Measurements from ENCODE around the gene KCNJ3. TPM values are rescaled to one million over a fixed set of nuclear protein-coding genes. Genes with fewer than 3 reads are reported as not detected.
A peak's percentile ranks its signal among the peaks of the same experiment; 100 is the strongest.

The KCNJ3 gene
- polyA plus RNA-seq, 1 donor, result 0.54 TPM

- DNase-seq (ENCODE audit: low read depth), result no peak
Measured at GRCh38 chr2:154707994-154708575, 9.6 kb downstream of the KCNJ3 start.

GRCh38 chr2:154709215-154709614, 10.7 kb downstream of the KCNJ3 start:
- DNase-seq (ENCODE audit: low read depth), result peak; percentile 25

GRCh38 chr2:154710078-154710477, 11.6 kb downstream of the KCNJ3 start:
- no peak for DNase-seq (ENCODE audit: low read depth)

- no peak for DNase-seq (ENCODE audit: low read depth)
Measured at GRCh38 chr2:154710685-154711084, 12.2 kb downstream of the KCNJ3 start.

- no peak for DNase-seq (ENCODE audit: low read depth)
Measured at GRCh38 chr2:154713675-154714074, 15.2 kb downstream of the KCNJ3 start.

GRCh38 chr2:154720651-154721050, 22.2 kb downstream of the KCNJ3 start:
- peak; percentile 29 for DNase-seq (ENCODE audit: low read depth)

- DNase-seq (ENCODE audit: low read depth), result no peak
Measured at GRCh38 chr2:154724194-154724797, 25.8 kb downstream of the KCNJ3 start.

GRCh38 chr2:154740361-154740760, 41.9 kb downstream of the KCNJ3 start:
- DNase-seq (ENCODE audit: low read depth), result peak; percentile 24

- no peak for DNase-seq (ENCODE audit: low read depth)
Measured at GRCh38 chr2:154758871-154759270, 60.4 kb downstream of the KCNJ3 start.

GRCh38 chr2:154762638-154763037, 64.1 kb downstream of the KCNJ3 start:
- no peak for DNase-seq (ENCODE audit: low read depth)

GRCh38 chr2:154771664-154772284, 73.3 kb downstream of the KCNJ3 start:
- no peak for DNase-seq (ENCODE audit: low read depth)

- DNase-seq (ENCODE audit: low read depth), result no peak
Measured at GRCh38 chr2:154776825-154777224, 78.3 kb downstream of the KCNJ3 start.

- DNase-seq (ENCODE audit: low read depth), result no peak
Measured at GRCh38 chr2:154794406-154794805, 95.9 kb downstream of the KCNJ3 start.

- no peak for DNase-seq (ENCODE audit: low read depth)
Measured at GRCh38 chr2:154795651-154796050, 97.2 kb downstream of the KCNJ3 start.

GRCh38 chr2:154804451-154804850, 106.0 kb downstream of the KCNJ3 start:
- no peak for DNase-seq (ENCODE audit: low read depth)

- DNase-seq (ENCODE audit: low read depth), result no peak
Measured at GRCh38 chr2:154813636-154814035, 115.1 kb downstream of the KCNJ3 start.

- DNase-seq (ENCODE audit: low read depth), result no peak
Measured at GRCh38 chr2:154814856-154815255, 116.4 kb downstream of the KCNJ3 start.

- no peak for DNase-seq (ENCODE audit: low read depth)
Measured at GRCh38 chr2:154825358-154825757, 126.9 kb downstream of the KCNJ3 start.

GRCh38 chr2:154826827-154827226, 128.3 kb downstream of the KCNJ3 start:
- DNase-seq (ENCODE audit: low read depth), result no peak

GRCh38 chr2:154827286-154827685, 128.8 kb downstream of the KCNJ3 start:
- DNase-seq (ENCODE audit: low read depth), result no peak

GRCh38 chr2:154832711-154833110, 134.2 kb downstream of the KCNJ3 start:
- DNase-seq (ENCODE audit: low read depth), result no peak

GRCh38 chr2:154836632-154837031, 138.1 kb downstream of the KCNJ3 start:
- no peak for DNase-seq (ENCODE audit: low read depth)

GRCh38 chr2:154837035-154837434, 138.5 kb downstream of the KCNJ3 start:
- no peak for DNase-seq (ENCODE audit: low read depth)
